Activated naive CD4-positive, alpha-beta T cell treated with anti-CD3 and anti-CD28 coated beads, Interleukin-2, amount 10 ng/mL, durations not matched to agents 7 days and 5 days (primary cell): ENCODE measurements around the gene NTNG1.

Experiments used
- CTCF ChIA-PET: fragments of 350-600 bp; sonication (Branson Sonifier 250); formaldehyde crosslinking; loops from one replicate; lab custom pipeline; 2021; ENCODE audit warnings: antibody characterized with exemption; lab: Charles Lee
- DNase-seq: peaks from one replicate; pipeline ENCODE4 v3.0.0-alpha.2; 2020
- H3K27ac Mint-ChIP-seq: one replicate; pipeline ENCODE4 v1.8.0; 2021; ENCODE audit warnings: mild to moderate bottlenecking, moderate library complexity, mixed read lengths
- H3K27me3 Mint-ChIP-seq: one replicate; pipeline ENCODE4 v1.8.0; 2021; ENCODE audit warnings: mild to moderate bottlenecking, mixed read lengths
- H3K36me3 Mint-ChIP-seq: one replicate; pipeline ENCODE4 v1.8.0; 2021; ENCODE audit warnings: mixed read lengths
- H3K4me1 Mint-ChIP-seq: one replicate; pipeline ENCODE4 v1.8.0; 2021; ENCODE audit warnings: mixed read lengths
- H3K4me3 Mint-ChIP-seq: one replicate; pipeline ENCODE4 v1.8.0; 2021; ENCODE audit warnings: mild to moderate bottlenecking, moderate library complexity, mixed read lengths
- H3K9me3 Mint-ChIP-seq: one replicate; pipeline ENCODE4 v1.8.0; 2021; ENCODE audit warnings: mixed read lengths

Gene NTNG1

GRCh38 chr1:107246775-107247345, 106.0 kb downstream of the NTNG1 start:
- no peak overlapping the region for H3K4me3 Mint-ChIP-seq
- peaks cover 7% of the 10 kb centered on the region for H3K4me1 Mint-ChIP-seq
- no peaks in the 10 kb centered on the region for H3K36me3 Mint-ChIP-seq
- peaks cover 4% of the 10 kb centered on the region for H3K27me3 Mint-ChIP-seq
- CTCF ChIA-PET = interaction anchor here (0.6 kb wide), 1 partner anchor 1155 kb away, joined by 3 read pairs; no protein-coding TSS in a partner anchor
- no peak overlapping the region for H3K27ac Mint-ChIP-seq
- DNase-seq = no peak
- no peaks in the 10 kb centered on the region for H3K9me3 Mint-ChIP-seq

GRCh38 chr1:107247679-107248078, 106.8 kb downstream of the NTNG1 start:
- Mint-ChIP-seq H3K27ac (no peak overlapping the region), H3K27me3 (peaks cover 4% of the 10 kb centered on the region), H3K9me3 (no peaks in the 10 kb centered on the region), H3K4me3 (no peak overlapping the region), H3K36me3 (no peaks in the 10 kb centered on the region), H3K4me1 (peaks cover 7% of the 10 kb centered on the region)
- no peak for DNase-seq
- CTCF ChIA-PET = no interaction called here

- Mint-ChIP-seq H3K4me3 (no peak overlapping the region), H3K27ac (no peak overlapping the region), H3K9me3 (no peaks in the 10 kb centered on the region), H3K27me3 (no peaks in the 10 kb centered on the region), H3K4me1 (peaks cover 7% of the 10 kb centered on the region), H3K36me3 (no peaks in the 10 kb centered on the region)
- no peak for DNase-seq
- CTCF ChIA-PET = no interaction called here
Measured at GRCh38 chr1:107250169-107250568, 109.3 kb downstream of the NTNG1 start.

GRCh38 chr1:107251083-107251482, 110.2 kb downstream of the NTNG1 start:
- Mint-ChIP-seq H3K4me3 (no peak overlapping the region), H3K27me3 (no peaks in the 10 kb centered on the region), H3K4me1 (peaks cover 7% of the 10 kb centered on the region), H3K9me3 (no peaks in the 10 kb centered on the region), H3K36me3 (no peaks in the 10 kb centered on the region), H3K27ac (no peak overlapping the region)
- no peak for DNase-seq
- CTCF ChIA-PET = no interaction called here

- Mint-ChIP-seq H3K4me3 (no peak overlapping the region), H3K27ac (no peak overlapping the region), H3K9me3 (no peaks in the 10 kb centered on the region), H3K4me1 (peaks cover 7% of the 10 kb centered on the region), H3K27me3 (no peaks in the 10 kb centered on the region), H3K36me3 (no peaks in the 10 kb centered on the region)
- CTCF ChIA-PET = no interaction called here
- no peak for DNase-seq
Measured at GRCh38 chr1:107251839-107252238, 111.0 kb downstream of the NTNG1 start.

- H3K27me3 Mint-ChIP-seq = no peaks in the 10 kb centered on the region
- CTCF ChIA-PET = no interaction called here
- H3K4me1 Mint-ChIP-seq = peaks cover 7% of the 10 kb centered on the region
- H3K4me3 Mint-ChIP-seq = no peak overlapping the region
- no peak overlapping the region for H3K27ac Mint-ChIP-seq
- no peaks in the 10 kb centered on the region for H3K9me3 Mint-ChIP-seq
- no peak for DNase-seq
- H3K36me3 Mint-ChIP-seq = no peaks in the 10 kb centered on the region
Measured at GRCh38 chr1:107252271-107252670, 111.4 kb downstream of the NTNG1 start.

GRCh38 chr1:107254306-107254705, 113.5 kb downstream of the NTNG1 start:
- DNase-seq = no peak
- H3K36me3 Mint-ChIP-seq = no peaks in the 10 kb centered on the region
- no peak overlapping the region for H3K4me3 Mint-ChIP-seq
- H3K27ac Mint-ChIP-seq = no peak overlapping the region
- H3K27me3 Mint-ChIP-seq = no peaks in the 10 kb centered on the region
- CTCF ChIA-PET = no interaction called here
- H3K4me1 Mint-ChIP-seq = peaks cover 7% of the 10 kb centered on the region
- no peaks in the 10 kb centered on the region for H3K9me3 Mint-ChIP-seq

- CTCF ChIA-PET = no interaction called here
- Mint-ChIP-seq H3K9me3 (no peaks in the 10 kb centered on the region), H3K27ac (no peak overlapping the region), H3K27me3 (no peaks in the 10 kb centered on the region), H3K4me1 (no peaks in the 10 kb centered on the region), H3K4me3 (no peak overlapping the region), H3K36me3 (no peaks in the 10 kb centered on the region)
- DNase-seq = no peak
Measured at GRCh38 chr1:107255469-107255868, 114.6 kb downstream of the NTNG1 start.

GRCh38 chr1:107262467-107263286, 121.8 kb downstream of the NTNG1 start:
- no peak for DNase-seq
- no peaks in the 10 kb centered on the region for H3K27me3 Mint-ChIP-seq
- H3K4me1 Mint-ChIP-seq = no peaks in the 10 kb centered on the region
- H3K9me3 Mint-ChIP-seq = no peaks in the 10 kb centered on the region
- no peak overlapping the region for H3K4me3 Mint-ChIP-seq
- no peaks in the 10 kb centered on the region for H3K36me3 Mint-ChIP-seq
- H3K27ac Mint-ChIP-seq = no peak overlapping the region
- CTCF ChIA-PET = no interaction called here

GRCh38 chr1:107263291-107263915, 122.6 kb downstream of the NTNG1 start:
- Mint-ChIP-seq H3K27me3 (no peaks in the 10 kb centered on the region), H3K36me3 (no peaks in the 10 kb centered on the region), H3K4me3 (no peak overlapping the region), H3K9me3 (no peaks in the 10 kb centered on the region), H3K27ac (no peak overlapping the region), H3K4me1 (no peaks in the 10 kb centered on the region)
- no peak for DNase-seq
- CTCF ChIA-PET = no interaction called here

GRCh38 chr1:107264007-107264406, 123.2 kb downstream of the NTNG1 start:
- Mint-ChIP-seq H3K4me1 (no peaks in the 10 kb centered on the region), H3K27me3 (no peaks in the 10 kb centered on the region), H3K36me3 (no peaks in the 10 kb centered on the region), H3K4me3 (no peak overlapping the region), H3K27ac (no peak overlapping the region), H3K9me3 (no peaks in the 10 kb centered on the region)
- CTCF ChIA-PET = no interaction called here
- no peak for DNase-seq

- CTCF ChIA-PET = no interaction called here
- H3K4me1 Mint-ChIP-seq = no peaks in the 10 kb centered on the region
- H3K36me3 Mint-ChIP-seq = no peaks in the 10 kb centered on the region
- no peak overlapping the region for H3K4me3 Mint-ChIP-seq
- no peak for DNase-seq
- no peaks in the 10 kb centered on the region for H3K9me3 Mint-ChIP-seq
- H3K27ac Mint-ChIP-seq = no peak overlapping the region
- H3K27me3 Mint-ChIP-seq = no peaks in the 10 kb centered on the region
Measured at GRCh38 chr1:107264561-107264960, 123.7 kb downstream of the NTNG1 start.

GRCh38 chr1:107267489-107267888, 126.7 kb downstream of the NTNG1 start:
- Mint-ChIP-seq H3K4me1 (no peaks in the 10 kb centered on the region), H3K27me3 (no peaks in the 10 kb centered on the region), H3K9me3 (no peaks in the 10 kb centered on the region), H3K4me3 (no peak overlapping the region), H3K27ac (no peak overlapping the region), H3K36me3 (no peaks in the 10 kb centered on the region)
- no peak for DNase-seq
- CTCF ChIA-PET = no interaction called here

- CTCF ChIA-PET = no interaction called here
- H3K4me1 Mint-ChIP-seq = no peaks in the 10 kb centered on the region
- H3K9me3 Mint-ChIP-seq = no peaks in the 10 kb centered on the region
- no peak overlapping the region for H3K27ac Mint-ChIP-seq
- H3K4me3 Mint-ChIP-seq = no peak overlapping the region
- DNase-seq = no peak
- no peaks in the 10 kb centered on the region for H3K27me3 Mint-ChIP-seq
- no peaks in the 10 kb centered on the region for H3K36me3 Mint-ChIP-seq
Measured at GRCh38 chr1:107272321-107272720, 131.5 kb downstream of the NTNG1 start.

- Mint-ChIP-seq H3K36me3 (no peaks in the 10 kb centered on the region), H3K27me3 (no peaks in the 10 kb centered on the region), H3K9me3 (no peaks in the 10 kb centered on the region), H3K27ac (no peak overlapping the region), H3K4me1 (no peaks in the 10 kb centered on the region), H3K4me3 (no peak overlapping the region)
- CTCF ChIA-PET = no interaction called here
- no peak for DNase-seq
Measured at GRCh38 chr1:107273515-107273914, 132.7 kb downstream of the NTNG1 start.
